C4-2B (cell line): ENCODE measurements around the gene SAXO2.
"Not testable (repeated sequence)": the region's sequence is repeated elsewhere in the genome, so short reads cannot be mapped to it uniquely, and the experiment has no call there.

Experiments
- H3K27ac ChIP-seq: fragments of 450-650 bp; 2 replicates; pipeline ENCODE4 v1.5.1; 2017
- CTCF ChIP-seq: fragments of 450-650 bp; conservative IDR thresholded peaks from 2 replicates; pipeline ENCODE4 v1.5.1; 2017; ENCODE audit warnings: mild to moderate bottlenecking
- ZFX ChIP-seq: fragments of 450-650 bp; IDR thresholded peaks from 2 replicates; pipeline ENCODE4 v1.6.1; 2017

Gene SAXO2

GRCh38 chr15:82292271-82292670 lies 29.7 kb downstream of the SAXO2 start:
- no peak for TF ChIP-seq CTCF
- no peak for TF ChIP-seq ZFX
- H3K27ac ChIP-seq = no peak overlapping the region

DNA sequence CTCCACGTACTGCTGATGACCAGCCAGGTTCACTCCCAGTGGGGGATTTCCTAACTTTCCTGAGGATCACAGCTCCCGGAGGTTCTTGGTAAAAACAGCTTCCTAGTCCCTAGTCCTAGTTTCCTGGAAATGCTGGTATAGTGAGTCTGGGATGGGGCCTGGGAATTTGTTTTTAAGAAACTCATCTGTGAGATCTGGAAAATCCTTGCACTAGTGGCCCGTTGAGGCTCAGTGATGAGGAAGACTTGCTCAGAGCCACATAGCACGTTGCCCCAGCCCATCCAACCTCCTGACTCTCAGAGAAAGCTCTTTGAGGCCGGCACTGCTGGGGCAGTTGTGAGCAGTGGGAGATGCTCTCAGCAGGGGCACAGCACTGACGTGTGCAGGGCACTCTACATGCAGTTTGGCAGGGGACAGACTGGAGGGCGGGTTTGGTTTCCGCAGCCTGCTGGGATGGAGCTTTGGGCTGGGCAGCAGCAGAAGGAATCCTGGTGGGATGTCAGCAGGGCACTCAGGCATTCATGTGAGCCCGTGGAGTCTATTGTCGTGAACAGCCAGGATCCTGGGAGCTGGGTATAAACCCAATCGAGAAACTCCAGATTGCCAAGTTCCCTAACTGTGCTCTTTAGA lies 31.6 kb downstream of the SAXO2 start:
- TF ChIP-seq ZFX (no peak), CTCF (no peak)
- no peak overlapping the region for H3K27ac ChIP-seq

- TF ChIP-seq CTCF (no peak), ZFX (no peak)
Measured at GRCh38 chr15:82297546-82297945, 34.9 kb downstream of the SAXO2 start.

GRCh38 chr15:82298032-82298431 lies 35.4 kb downstream of the SAXO2 start:
- TF ChIP-seq CTCF (no peak), ZFX (no peak)
- H3K27ac ChIP-seq = no peak overlapping the region

More at GRCh38 chr15:82297546-82297945, 34.9 kb downstream of the SAXO2 start:
- H3K27ac ChIP-seq = no peak overlapping the region

- H3K27ac ChIP-seq = no peak overlapping the region
- no peak for TF ChIP-seq CTCF
- no peak for TF ChIP-seq ZFX
Measured at GRCh38 chr15:82298520-82298919, 35.9 kb downstream of the SAXO2 start.

- not testable (repeated sequence) for H3K27ac ChIP-seq
Measured at GRCh38 chr15:82299511-82299914, 36.9 kb downstream of the SAXO2 start.

DNA sequence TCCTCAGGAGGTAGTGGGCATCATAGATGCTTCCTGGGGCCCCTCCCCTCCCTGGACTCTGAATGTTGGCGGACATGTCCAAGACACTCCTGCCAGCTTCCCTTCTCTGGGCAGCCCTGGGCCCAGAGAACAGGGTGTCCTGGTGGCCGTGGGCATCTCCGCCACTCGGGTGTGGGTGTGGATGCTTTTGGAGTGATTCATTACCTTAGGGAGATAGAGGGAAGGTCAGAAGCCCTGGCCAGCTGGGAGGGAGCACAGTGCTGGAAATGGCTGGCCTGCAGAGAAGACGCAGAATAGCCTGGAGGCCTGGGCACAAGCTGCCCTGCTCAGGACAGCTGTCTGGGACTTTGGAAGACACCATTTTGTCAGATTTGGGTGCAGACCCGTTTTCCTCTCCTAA lies 37.7 kb downstream of the SAXO2 start:
- H3K27ac ChIP-seq = not testable (repeated sequence)

- TF ChIP-seq ZFX (no peak), CTCF (no peak)
- no peak overlapping the region for H3K27ac ChIP-seq
Measured at GRCh38 chr15:82300883-82301282, 38.3 kb downstream of the SAXO2 start.
